ENCODE measurements around the gene PLIN3.

DNA sequence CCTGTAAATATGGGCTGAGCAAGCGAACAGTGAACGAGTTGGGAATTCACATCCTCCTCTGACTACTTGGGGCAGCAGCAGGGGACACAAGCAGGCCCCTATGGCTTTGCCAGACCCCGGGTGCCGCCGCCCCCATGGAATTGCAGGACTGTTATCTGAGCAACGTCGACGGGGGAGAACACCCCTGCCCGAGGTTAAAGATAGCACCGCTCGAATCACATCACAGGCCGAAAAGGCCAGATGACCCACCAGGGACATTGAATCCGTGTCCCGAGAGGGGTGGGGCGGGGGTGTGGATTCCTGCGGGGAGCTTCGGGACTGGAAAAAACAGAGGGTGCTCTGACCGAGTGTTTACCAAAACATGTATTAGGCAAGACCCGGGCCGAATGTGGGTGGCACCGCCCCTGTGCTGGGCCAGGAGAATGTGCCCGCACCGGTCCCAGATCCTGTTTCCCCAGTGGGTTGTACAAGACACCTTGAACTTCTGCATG is 66.8 kb downstream of the PLIN3 start:
- TF ChIP-seq SUZ12 (IDR thresholded peaks at IDR 0.05; ENCODE audit: extremely low read depth, insufficient read depth, insufficient read length) = no peak
- no peak for TF ChIP-seq YY1 (IDR thresholded peaks at IDR 0.05; ENCODE audit: insufficient read depth, insufficient read length)
- TF ChIP-seq ZNF274 (IDR thresholded peaks at IDR 0.05; ENCODE audit: low read depth, low read length) = no peak

All from NT2/D1 (cell line).